Measurements from ENCODE around the gene TMEM183A. TPM values are rescaled to one million over a fixed set of nuclear protein-coding genes. Genes with fewer than 3 reads are reported as not detected.

TMEM183A gene
- total RNA-seq, 1 experiment from 2014 or later, result 64.7 TPM

- Histone ChIP-seq H3K36me3 (ENCODE audit: control insufficient read depth in 1 of 2, insufficient read depth in 2 of 2, low read length in 2 of 2) (no peaks in the 10 kb centered on the region), H3K4me3 (replicated peaks in 1 of 2; ENCODE audit: low read depth in 1 of 2, low read length in 2 of 2) (no peak overlapping the region), H4K20me1 (ENCODE audit: insufficient read depth) (no peaks in the 10 kb centered on the region), H3K9ac (ENCODE audit: low read length) (no peak overlapping the region), H3K27ac (ENCODE audit: low read depth, low read length) (no peak overlapping the region), H3K79me2 (ENCODE audit: insufficient read depth, low read length) (no peaks in the 10 kb centered on the region), H2AFZ (ENCODE audit: low read depth, low read length, poor library complexity, severe bottlenecking) (no peak overlapping the region), H3K9me2 (ENCODE audit: insufficient read depth) (no peaks in the 10 kb centered on the region), H3K27me3 (ENCODE audit: insufficient read depth, low read length) (no peaks in the 10 kb centered on the region), H3K4me1 (ENCODE audit: control insufficient read depth in 1 of 2, insufficient read depth in 2 of 2, low read length in 2 of 2) (no peaks in the 10 kb centered on the region), H3K9me3 (ENCODE audit: control insufficient read depth in 1 of 2, insufficient read depth in 1 of 2, low read depth in 1 of 2, low read length in 2 of 2) (no peaks in the 10 kb centered on the region), H3K4me2 (ENCODE audit: low read length) (no peak overlapping the region)
- no peak for DNase-seq (ENCODE audit: low read depth, low spot score)
- intact Hi-C loops (cut with micrococcal nuclease), result no loop called here
- CTCF ChIA-PET, result interaction anchor here (0.9 to 1.6 kb wide), 2 partner anchors 21 to 204 kb away, joined by 3 to 4 read pairs; no protein-coding TSS in a partner anchor
- RAD21 ChIA-PET (ENCODE audit: low non-redundant PET in 1 of 2, low total read pairs in 2 of 2, uncharacterized antibody in 2 of 2, unreplicated experiment in 2 of 2), result no interaction called here
- POLR2A ChIA-PET, result no interaction called here
- TF ChIP-seq ELF1 (IDR thresholded peaks at IDR 0.05; ENCODE audit: borderline replicate concordance, low read depth), result no peak
- TF ChIP-seq SP1 (IDR thresholded peaks at IDR 0.05; ENCODE audit: low read depth), result no peak
- TF ChIP-seq POLR2A (IDR thresholded peaks at IDR 0.05; ENCODE audit: borderline replicate concordance, extremely low read depth, insufficient read depth, insufficient read length), result no peak
- TF ChIP-seq JUND (IDR thresholded peaks at IDR 0.05), result no peak
- TF ChIP-seq SRF (IDR thresholded peaks at IDR 0.05; ENCODE audit: low read depth), result no peak
- TF ChIP-seq POLR2AphosphoS5 (IDR thresholded peaks at IDR 0.05; ENCODE audit: low read depth, low read length), result no peak
- TF ChIP-seq YY1 (IDR thresholded peaks at IDR 0.05; ENCODE audit: extremely low read depth, insufficient replicate concordance, low read depth, low read length), result no peak
- TF ChIP-seq RAD21 (IDR thresholded peaks at IDR 0.05; ENCODE audit: low read depth), result no peak
- TF ChIP-seq ATF3 (IDR thresholded peaks at IDR 0.05), result no peak
- no peak for TF ChIP-seq TCF7L2 (IDR thresholded peaks at IDR 0.05; ENCODE audit: borderline replicate concordance, extremely low read depth, insufficient read depth, insufficient read length)
- no peak for TF ChIP-seq EZH2phosphoT487 (IDR thresholded peaks at IDR 0.05; ENCODE audit: borderline replicate concordance)
- TF ChIP-seq, protein P1, sequence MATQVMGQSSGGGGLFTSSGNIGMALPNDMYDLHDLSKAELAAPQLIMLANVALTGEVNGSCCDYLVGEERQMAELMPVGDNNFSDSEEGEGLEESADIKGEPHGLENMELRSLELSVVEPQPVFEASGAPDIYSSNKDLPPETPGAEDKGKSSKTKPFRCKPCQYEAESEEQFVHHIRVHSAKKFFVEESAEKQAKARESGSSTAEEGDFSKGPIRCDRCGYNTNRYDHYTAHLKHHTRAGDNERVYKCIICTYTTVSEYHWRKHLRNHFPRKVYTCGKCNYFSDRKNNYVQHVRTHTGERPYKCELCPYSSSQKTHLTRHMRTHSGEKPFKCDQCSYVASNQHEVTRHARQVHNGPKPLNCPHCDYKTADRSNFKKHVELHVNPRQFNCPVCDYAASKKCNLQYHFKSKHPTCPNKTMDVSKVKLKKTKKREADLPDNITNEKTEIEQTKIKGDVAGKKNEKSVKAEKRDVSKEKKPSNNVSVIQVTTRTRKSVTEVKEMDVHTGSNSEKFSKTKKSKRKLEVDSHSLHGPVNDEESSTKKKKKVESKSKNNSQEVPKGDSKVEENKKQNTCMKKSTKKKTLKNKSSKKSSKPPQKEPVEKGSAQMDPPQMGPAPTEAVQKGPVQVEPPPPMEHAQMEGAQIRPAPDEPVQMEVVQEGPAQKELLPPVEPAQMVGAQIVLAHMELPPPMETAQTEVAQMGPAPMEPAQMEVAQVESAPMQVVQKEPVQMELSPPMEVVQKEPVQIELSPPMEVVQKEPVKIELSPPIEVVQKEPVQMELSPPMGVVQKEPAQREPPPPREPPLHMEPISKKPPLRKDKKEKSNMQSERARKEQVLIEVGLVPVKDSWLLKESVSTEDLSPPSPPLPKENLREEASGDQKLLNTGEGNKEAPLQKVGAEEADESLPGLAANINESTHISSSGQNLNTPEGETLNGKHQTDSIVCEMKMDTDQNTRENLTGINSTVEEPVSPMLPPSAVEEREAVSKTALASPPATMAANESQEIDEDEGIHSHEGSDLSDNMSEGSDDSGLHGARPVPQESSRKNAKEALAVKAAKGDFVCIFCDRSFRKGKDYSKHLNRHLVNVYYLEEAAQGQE (IDR thresholded peaks at IDR 0.05; ENCODE audit: low read depth), result no peak
- no peak for TF ChIP-seq SIN3A (IDR thresholded peaks at IDR 0.05; ENCODE audit: low read depth)
- no peak for ATAC-seq
- BruUV-seq (replicated peaks), result no TSS peak
Measured at GRCh38 chr1:203063287-203063686, 56.1 kb downstream of the TMEM183A start.
